ENCODE data around the gene KIAA0408.

- TF ChIP-seq ZNF274 (IDR thresholded peaks at IDR 0.05; ENCODE audit: low read depth, low read length): no peak
- no peak for TF ChIP-seq YY1 (IDR thresholded peaks at IDR 0.05; ENCODE audit: insufficient read depth, insufficient read length)
- TF ChIP-seq SUZ12 (IDR thresholded peaks at IDR 0.05; ENCODE audit: extremely low read depth, insufficient read depth, insufficient read length): no peak
Observed at GRCh38 chr6:127420556-127420955, 38.6 kb downstream of the KIAA0408 start.

Measured in NT2/D1 (cell line).